Measurements from ENCODE around the gene SDR42E1.

The SDR42E1 gene

GRCh38 chr16:81940781-81941560 lies 70.3 kb downstream of the SDR42E1 start:
- no peak for DNase-seq (ENCODE audit: low read depth in 2 of 2)

GRCh38 chr16:81939164-81940056 lies 71.9 kb downstream of the SDR42E1 start:
- DNase-seq (ENCODE audit: low read depth in 2 of 2), result no peak

Data from stimulated activated CD8-positive, alpha-beta memory T cell treated with anti-CD3 and anti-CD28 coated beads, Interleukin-7, amount 100 ng/mL, for 1 hour (primary cell).